K562 (cell line): ENCODE results near the gene VSNL1.

ENCODE experiments used
- MECOM ChIP-seq: fragments of 250-450 bp; sonication (Bioruptor Pico); IDR thresholded peaks from 2 replicates; pipeline ENCODE4 v1.8.0; 2022; ENCODE audit warnings: inconsistent platforms
- PHF21A ChIP-seq: fragments of 450-650 bp; IDR thresholded peaks from 2 replicates; pipeline ENCODE4 v1.6.1; 2017; ENCODE audit warnings: low read depth, borderline replicate concordance
- POLR2A ChIP-seq: fragments of 450-650 bp; conservative IDR thresholded peaks from 2 replicates; pipeline ENCODE4 v1.6.1; 2016
- ZNF764 ChIP-seq: fragments of 250-450 bp; sonication (Bioruptor Pico); IDR thresholded peaks from 2 replicates; pipeline ENCODE4 v1.4.0; 2020; ENCODE audit warnings: low read depth, mild to moderate bottlenecking, moderate library complexity
- ZSCAN29 ChIP-seq: fragments of 450-650 bp; IDR thresholded peaks from 2 replicates; pipeline ENCODE4 v1.6.1; 2017
- TF ChIP-seq, protein P1 (sequence below): fragments of 450-650 bp; IDR thresholded peaks from 2 replicates; pipeline ENCODE4 v1.7.1; 2018; ENCODE audit warnings: mild to moderate bottlenecking, low read depth; ENCODE audit not compliant: partially characterized antibody
- TF ChIP-seq, protein P2 (sequence below), 3 experiments: IDR thresholded peaks in 2 of 3; conservative IDR thresholded peaks in 1 of 3; 2 replicates each; pipeline ENCODE4 v1.5.1; 2011 to 2012; ENCODE audit warnings: low read length in 3 of 3, mild to moderate bottlenecking in 3 of 3, control low read depth in 2 of 3, improper control_type of control experiment in 1 of 3, inconsistent platforms in 1 of 3, low read depth in 1 of 3, mixed read lengths in 1 of 3, moderate library complexity in 1 of 3; ENCODE audit not compliant: insufficient read depth in 2 of 3

DNA sequence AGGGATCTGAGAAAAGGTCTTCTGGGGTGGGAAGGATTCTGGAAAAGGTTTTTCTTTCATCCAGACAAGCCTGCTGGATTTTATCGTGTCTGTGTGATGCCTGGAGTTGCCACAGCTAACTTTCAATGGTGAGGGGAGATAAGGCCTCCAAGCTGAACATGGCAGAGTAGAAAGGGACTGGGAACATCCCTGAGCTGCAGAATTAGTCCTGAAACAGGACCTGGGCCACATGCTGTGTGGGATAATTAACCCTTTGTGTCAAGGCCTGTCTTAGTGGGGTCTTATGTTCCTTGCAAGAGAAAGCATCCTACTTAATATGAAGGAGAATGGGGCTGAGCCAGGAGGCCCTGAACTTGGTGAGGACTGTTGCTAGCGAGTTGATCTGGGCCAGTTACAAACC lies 66.4 kb downstream of the VSNL1 start:
- TF ChIP-seq, protein P1, sequence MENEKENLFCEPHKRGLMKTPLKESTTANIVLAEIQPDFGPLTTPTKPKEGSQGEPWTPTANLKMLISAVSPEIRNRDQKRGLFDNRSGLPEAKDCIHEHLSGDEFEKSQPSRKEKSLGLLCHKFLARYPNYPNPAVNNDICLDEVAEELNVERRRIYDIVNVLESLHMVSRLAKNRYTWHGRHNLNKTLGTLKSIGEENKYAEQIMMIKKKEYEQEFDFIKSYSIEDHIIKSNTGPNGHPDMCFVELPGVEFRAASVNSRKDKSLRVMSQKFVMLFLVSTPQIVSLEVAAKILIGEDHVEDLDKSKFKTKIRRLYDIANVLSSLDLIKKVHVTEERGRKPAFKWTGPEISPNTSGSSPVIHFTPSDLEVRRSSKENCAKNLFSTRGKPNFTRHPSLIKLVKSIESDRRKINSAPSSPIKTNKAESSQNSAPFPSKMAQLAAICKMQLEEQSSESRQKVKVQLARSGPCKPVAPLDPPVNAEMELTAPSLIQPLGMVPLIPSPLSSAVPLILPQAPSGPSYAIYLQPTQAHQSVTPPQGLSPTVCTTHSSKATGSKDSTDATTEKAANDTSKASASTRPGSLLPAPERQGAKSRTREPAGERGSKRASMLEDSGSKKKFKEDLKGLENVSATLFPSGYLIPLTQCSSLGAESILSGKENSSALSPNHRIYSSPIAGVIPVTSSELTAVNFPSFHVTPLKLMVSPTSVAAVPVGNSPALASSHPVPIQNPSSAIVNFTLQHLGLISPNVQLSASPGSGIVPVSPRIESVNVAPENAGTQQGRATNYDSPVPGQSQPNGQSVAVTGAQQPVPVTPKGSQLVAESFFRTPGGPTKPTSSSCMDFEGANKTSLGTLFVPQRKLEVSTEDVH, result no peak
- TF ChIP-seq, protein P2, sequence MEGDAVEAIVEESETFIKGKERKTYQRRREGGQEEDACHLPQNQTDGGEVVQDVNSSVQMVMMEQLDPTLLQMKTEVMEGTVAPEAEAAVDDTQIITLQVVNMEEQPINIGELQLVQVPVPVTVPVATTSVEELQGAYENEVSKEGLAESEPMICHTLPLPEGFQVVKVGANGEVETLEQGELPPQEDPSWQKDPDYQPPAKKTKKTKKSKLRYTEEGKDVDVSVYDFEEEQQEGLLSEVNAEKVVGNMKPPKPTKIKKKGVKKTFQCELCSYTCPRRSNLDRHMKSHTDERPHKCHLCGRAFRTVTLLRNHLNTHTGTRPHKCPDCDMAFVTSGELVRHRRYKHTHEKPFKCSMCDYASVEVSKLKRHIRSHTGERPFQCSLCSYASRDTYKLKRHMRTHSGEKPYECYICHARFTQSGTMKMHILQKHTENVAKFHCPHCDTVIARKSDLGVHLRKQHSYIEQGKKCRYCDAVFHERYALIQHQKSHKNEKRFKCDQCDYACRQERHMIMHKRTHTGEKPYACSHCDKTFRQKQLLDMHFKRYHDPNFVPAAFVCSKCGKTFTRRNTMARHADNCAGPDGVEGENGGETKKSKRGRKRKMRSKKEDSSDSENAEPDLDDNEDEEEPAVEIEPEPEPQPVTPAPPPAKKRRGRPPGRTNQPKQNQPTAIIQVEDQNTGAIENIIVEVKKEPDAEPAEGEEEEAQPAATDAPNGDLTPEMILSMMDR (IDR thresholded peaks at IDR 0.05 in 2 of 3, conservative IDR thresholded peaks at IDR 0.05 in 1 of 3; ENCODE audit: insufficient read depth in 2 of 3, low read depth in 1 of 3, low read length in 3 of 3), result no peak
- TF ChIP-seq ZNF764 (CRISPR knock-in tag) (no peak), ZSCAN29 (no peak), MECOM (CRISPR knock-in tag) (no peak), PHF21A (no peak), POLR2A (no peak)
